ENCODE data around the gene DIDO1. TPM values are rescaled to one million over a fixed set of nuclear protein-coding genes. Genes with fewer than 3 reads are reported as not detected.
A peak's percentile ranks its signal among the peaks of the same experiment; 100 is the strongest.

The DIDO1 gene
- total RNA-seq, 1 experiment from 2014 or later: 85.9 TPM

GRCh38 chr20:62971211-62971949, 45.1 kb upstream of the DIDO1 start:
- WGBS (ENCODE audit: extremely low coverage, insufficient read length, low lambda C conversion rate): no CpG with 5 or more reads among the region's 10 CpGs
- H2AFZ ChIP-seq (ENCODE audit: low read length): no peak overlapping the region

More at GRCh38 chr20:62971211-62971949, 45.1 kb upstream of the DIDO1 start:
- Histone ChIP-seq H3K4me1 (ENCODE audit: insufficient read depth, low read length) (peaks cover 6% of the 10 kb centered on the region), H2AK5ac (ENCODE audit: insufficient read length, low read length) (no peak overlapping the region), H4K5ac (ENCODE audit: insufficient read length, low read depth, low read length) (no peak overlapping the region), H3K79me2 (ENCODE audit: insufficient read depth, low read length) (no peaks in the 10 kb centered on the region), H3K4ac (ENCODE audit: low read depth, low read length) (no peak overlapping the region), H2BK120ac (ENCODE audit: low read depth, low read length, poor library complexity, severe bottlenecking) (no peak overlapping the region), H3K79me1 (ENCODE audit: insufficient read depth, low read depth, low read length, poor library complexity, severe bottlenecking) (no peaks in the 10 kb centered on the region), H3K23ac (ENCODE audit: insufficient read length, low read depth, low read length) (no peak overlapping the region), H3K9ac (ENCODE audit: extremely low read depth, insufficient read length, low read length) (no peak overlapping the region), H3K14ac (ENCODE audit: insufficient read depth, low read length) (no peak overlapping the region), H2BK12ac (ENCODE audit: insufficient read length, low read depth, low read length) (no peak overlapping the region), H3K27ac (ENCODE audit: insufficient read length, low read depth, low read length) (no peak overlapping the region), H2BK20ac (ENCODE audit: low read depth, low read length, poor library complexity, severe bottlenecking) (no peak overlapping the region), H3K18ac (ENCODE audit: insufficient read length, low read depth, low read length) (no peak overlapping the region), H4K8ac (replicated peaks; ENCODE audit: insufficient read length, low read depth, low read length) (no peak overlapping the region), H3T11ph (ENCODE audit: low read length) (no peak overlapping the region), H3K4me2 (ENCODE audit: insufficient read depth, insufficient read length, low read length) (no peak overlapping the region), H3K9me3 (ENCODE audit: control insufficient read depth, low read depth, low read length) (no peaks in the 10 kb centered on the region), H3K27me3 (ENCODE audit: insufficient read depth, low read length) (peaks cover 7% of the 10 kb centered on the region; the same call in 1 of the 2 replicates), H3K56ac (ENCODE audit: insufficient read length, low read depth, low read length) (no peak overlapping the region), H2BK15ac (ENCODE audit: low read depth, low read length) (no peak overlapping the region), H4K91ac (ENCODE audit: insufficient read length, low read depth, low read length) (no peak overlapping the region), H3K23me2 (ENCODE audit: insufficient read length, low read depth, low read length, poor library complexity, severe bottlenecking) (peaks cover 3% of the 10 kb centered on the region), H2BK5ac (ENCODE audit: insufficient read length, low read length) (no peak overlapping the region), H4K20me1 (ENCODE audit: control insufficient read depth, insufficient read depth, insufficient read length) (no peaks in the 10 kb centered on the region)
- H3K4me1 Mint-ChIP-seq: peaks cover 26 to 27% of the 10 kb centered on the region in 2 experiments
- TF ChIP-seq CTCF (conservative IDR thresholded peaks at IDR 0.05): no peak
- DNase-seq: no peak
- peaks cover 0 to 3% (median 0%) of the 10 kb centered on the region in 3 experiments; a peak in 1 of 7 replicates for H3K36me3 Mint-ChIP-seq (ENCODE audit: insufficient read depth in 1 of 3, low read depth in 3 of 3)
- H3K27ac Mint-ChIP-seq: no peak overlapping the region; a peak in 1 of 7 replicates
- H3K27me3 Mint-ChIP-seq (ENCODE audit: low read depth): peaks cover 53% of the 10 kb centered on the region
- peak overlapping the region in 1 of 2 experiments; percentile 52; a peak in 2 of 5 replicates for H3K4me3 Mint-ChIP-seq
- H3K9me3 Mint-ChIP-seq: peaks cover 3% of the 10 kb centered on the region in 2 experiments; a peak in 2 of 5 replicates
